ENCODE results near the gene RNF39. TPM values are rescaled to one million over a fixed set of nuclear protein-coding genes. Genes with fewer than 3 reads are reported as not detected.

The RNF39 gene
- total and polyA plus RNA-seq, 2 of the 13 experiments (the other 11 are each of a cell fraction or from before 2014, with no cell fraction given): 0.13 to 1.8 TPM

DNA sequence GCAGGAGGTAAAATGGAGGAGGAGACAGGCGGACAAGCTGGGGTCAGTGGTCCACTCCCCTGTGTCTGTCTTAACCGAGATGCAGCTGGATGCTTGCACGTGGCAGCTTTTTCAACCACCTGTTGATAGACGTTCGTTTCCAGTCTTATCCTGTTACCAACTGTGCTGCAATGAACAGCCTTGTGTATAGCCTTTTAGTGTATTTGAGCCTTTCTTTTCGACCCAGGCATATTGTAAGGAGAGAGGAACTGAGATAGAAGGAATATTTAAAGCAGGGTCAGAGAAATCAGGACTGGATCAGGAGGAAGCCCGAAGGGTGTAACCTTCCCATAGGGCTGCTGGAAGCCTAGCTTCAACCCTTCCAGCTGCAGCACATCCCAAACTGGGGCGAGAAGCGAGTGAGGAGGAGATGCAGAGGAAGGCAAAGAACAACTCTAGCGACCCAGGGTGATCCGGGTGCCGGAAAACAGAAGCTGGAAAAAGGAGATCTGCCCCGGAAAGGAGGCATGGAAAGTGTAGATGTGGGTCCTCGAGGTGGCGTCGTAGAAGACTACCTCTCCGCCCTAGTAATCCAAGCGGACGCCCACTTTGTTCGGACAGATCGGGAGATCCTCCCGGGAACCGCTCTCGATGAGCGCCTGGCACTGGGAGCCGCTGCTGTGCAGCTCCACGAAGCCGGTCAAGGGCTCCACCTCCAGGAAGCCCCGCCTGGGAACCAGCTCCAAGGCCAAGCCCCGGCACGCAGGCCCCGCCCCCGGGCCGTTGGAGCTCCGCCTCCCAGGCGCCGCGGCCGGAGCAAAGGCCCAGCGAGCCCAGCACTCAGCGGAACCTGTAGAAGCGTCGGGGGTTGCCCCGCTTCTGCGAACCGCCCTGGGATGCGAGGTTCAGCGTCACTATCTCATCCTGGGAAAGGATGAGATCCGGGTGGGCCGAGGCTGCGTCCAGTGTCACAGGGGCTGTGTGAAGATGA lies 26.2 kb upstream of the RNF39 start (continued):
- no peak for TF ChIP-seq NCOA5 (CRISPR knock-in tag; IDR thresholded peaks at IDR 0.05)
- 0 out of 2 replicates have a peak, but pooled peaks have one; percentile 89 for TF ChIP-seq ZNF430 (CRISPR knock-in tag; IDR thresholded peaks at IDR 0.05)
- no peak for TF ChIP-seq ZKSCAN1 (IDR thresholded peaks at IDR 0.05; ENCODE audit: low read length)
- peak; percentile 76 for TF ChIP-seq KAT8 (CRISPR knock-in tag; IDR thresholded peaks at IDR 0.05)
- no peak for TF ChIP-seq REL (CRISPR knock-in tag; conservative IDR thresholded peaks at IDR 0.05)
- peak; percentile 72 for TF ChIP-seq ELF1 (CRISPR knock-in tag; IDR thresholded peaks at IDR 0.05)
- peak; percentile 63 for TF ChIP-seq FOXA3 (CRISPR knock-in tag; IDR thresholded peaks at IDR 0.05)
- TF ChIP-seq NCOA1 (CRISPR knock-in tag; IDR thresholded peaks at IDR 0.05): 0 out of 2 replicates have a peak, but pooled peaks have one; percentile 24
- peak; percentile 11; the same call in 1 of the 2 replicates for TF ChIP-seq RARG (CRISPR knock-in tag; IDR thresholded peaks at IDR 0.05; ENCODE audit: low read depth)
- peak; percentile 62; the same call in 1 of the 2 replicates for TF ChIP-seq BORCS8-MEF2B (CRISPR knock-in tag; IDR thresholded peaks at IDR 0.05)
- peak; percentile 84 for TF ChIP-seq MED1 (CRISPR knock-in tag; IDR thresholded peaks at IDR 0.05)
- no peak for TF ChIP-seq U2AF2 (IDR thresholded peaks at IDR 0.05; ENCODE audit: low read depth, low read length)
- no peak for TF ChIP-seq HNRNPH1 (optimal IDR thresholded peaks at IDR 0.05; ENCODE audit: low read depth, low read length)
- TF ChIP-seq TOE1 (CRISPR knock-in tag; IDR thresholded peaks at IDR 0.05): 0 out of 2 replicates have a peak, but pooled peaks have one; percentile 27
- TF ChIP-seq ONECUT2 (CRISPR knock-in tag; IDR thresholded peaks at IDR 0.05): no peak; the same call in 1 of the 2 replicates
- TF ChIP-seq, protein P1, sequence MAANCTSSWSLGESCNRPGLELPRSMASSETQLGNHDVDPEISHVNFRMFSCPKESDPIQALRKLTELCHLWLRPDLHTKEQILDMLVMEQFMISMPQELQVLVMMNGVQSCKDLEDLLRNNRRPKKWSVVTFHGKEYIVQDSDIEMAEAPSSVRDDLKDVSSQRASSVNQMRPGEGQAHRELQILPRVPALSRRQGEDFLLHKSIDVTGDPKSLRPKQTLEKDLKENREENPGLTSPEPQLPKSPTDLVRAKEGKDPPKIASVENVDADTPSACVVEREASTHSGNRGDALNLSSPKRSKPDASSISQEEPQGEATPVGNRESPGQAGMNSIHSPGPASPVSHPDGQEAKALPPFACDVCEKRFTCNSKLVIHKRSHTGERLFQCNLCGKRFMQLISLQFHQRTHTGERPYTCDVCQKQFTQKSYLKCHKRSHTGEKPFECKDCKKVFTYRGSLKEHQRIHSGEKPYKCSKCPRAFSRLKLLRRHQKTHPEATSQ (CRISPR knock-in tag; IDR thresholded peaks at IDR 0.05; ENCODE audit: borderline replicate concordance): peak; percentile 65; the same call in 1 of the 2 replicates
- TF ChIP-seq KLF13 (CRISPR knock-in tag; IDR thresholded peaks at IDR 0.05): no peak
- TF ChIP-seq ZFP36L2 (CRISPR knock-in tag; IDR thresholded peaks at IDR 0.05): no peak
- 0 out of 2 replicates have a peak, but pooled peaks have one; percentile 68 for TF ChIP-seq ZNF678 (CRISPR knock-in tag; IDR thresholded peaks at IDR 0.05)
- TF ChIP-seq TCF7 (IDR thresholded peaks at IDR 0.05; ENCODE audit: low read depth): no peak
- TF ChIP-seq GATA4 (IDR thresholded peaks at IDR 0.05; ENCODE audit: borderline replicate concordance, low read depth): peak; percentile 80; the same call in 1 of the 2 replicates
- TF ChIP-seq THAP11 (CRISPR knock-in tag; IDR thresholded peaks at IDR 0.05): peak; percentile 59
- no peak for TF ChIP-seq FOXP1 (IDR thresholded peaks at IDR 0.05)
- TF ChIP-seq FOXP1 (CRISPR knock-in tag; IDR thresholded peaks at IDR 0.05): no peak
- TF ChIP-seq GTF3A (CRISPR knock-in tag; conservative IDR thresholded peaks at IDR 0.05): no peak; the same call in 1 of the 2 replicates
- TF ChIP-seq, protein P2, sequence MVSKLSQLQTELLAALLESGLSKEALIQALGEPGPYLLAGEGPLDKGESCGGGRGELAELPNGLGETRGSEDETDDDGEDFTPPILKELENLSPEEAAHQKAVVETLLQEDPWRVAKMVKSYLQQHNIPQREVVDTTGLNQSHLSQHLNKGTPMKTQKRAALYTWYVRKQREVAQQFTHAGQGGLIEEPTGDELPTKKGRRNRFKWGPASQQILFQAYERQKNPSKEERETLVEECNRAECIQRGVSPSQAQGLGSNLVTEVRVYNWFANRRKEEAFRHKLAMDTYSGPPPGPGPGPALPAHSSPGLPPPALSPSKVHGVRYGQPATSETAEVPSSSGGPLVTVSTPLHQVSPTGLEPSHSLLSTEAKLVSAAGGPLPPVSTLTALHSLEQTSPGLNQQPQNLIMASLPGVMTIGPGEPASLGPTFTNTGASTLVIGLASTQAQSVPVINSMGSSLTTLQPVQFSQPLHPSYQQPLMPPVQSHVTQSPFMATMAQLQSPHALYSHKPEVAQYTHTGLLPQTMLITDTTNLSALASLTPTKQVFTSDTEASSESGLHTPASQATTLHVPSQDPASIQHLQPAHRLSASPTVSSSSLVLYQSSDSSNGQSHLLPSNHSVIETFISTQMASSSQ (IDR thresholded peaks at IDR 0.05; ENCODE audit: low read depth): no peak
- TF ChIP-seq, protein P2 (CRISPR knock-in tag; IDR thresholded peaks at IDR 0.05; ENCODE audit: borderline replicate concordance): peak; percentile 32; the same call in 1 of the 2 replicates
- no peak for TF ChIP-seq ZNF556 (CRISPR knock-in tag; IDR thresholded peaks at IDR 0.05; ENCODE audit: borderline replicate concordance)

Data from HepG2 (cell line).